GM12878 (cell line): ENCODE measurements around the gene TFR2. TPM values are rescaled to one million over a fixed set of nuclear protein-coding genes. Genes with fewer than 3 reads are reported as not detected.
A peak's percentile ranks its signal among the peaks of the same experiment; 100 is the strongest.

Source experiments
- ATAC-seq: fragments of 200-7000 bp; cut with Tn5 transposase; 3 replicates; pipeline ENCODE4 v1.9.1; 2020; ENCODE audit warnings: mild to moderate bottlenecking, moderate library complexity
- BruUV-seq: library from RNA; stranded (reverse); fragments of 400-500 nt; replicated peaks from 2 replicates; lab custom pipeline; 2021; lab: Mats Ljungman, UMichigan
- CTCF ChIA-PET: fragments of 300-600 bp; sonication (Branson Sonifier 250); formaldehyde crosslinking; extraction: SDS; loops from one replicate; lab custom pipeline; 2021; ENCODE audit warnings: inconsistent platforms; lab: Yijun Ruan, JAX
- POLR2A ChIA-PET: fragments of 350-600 bp; formaldehyde crosslinking; extraction: SDS; loops from one replicate; lab custom pipeline; 2021; ENCODE audit warnings: inconsistent platforms; lab: Charles Lee
- RAD21 ChIA-PET: fragments of 300-600 bp; sonication (Branson Sonifier 250); formaldehyde crosslinking; loops from one replicate; lab custom pipeline; 2023; ENCODE audit warnings: antibody characterized with exemption; ENCODE audit not compliant: unreplicated experiment; lab: Charles Lee
- SMC1A ChIA-PET: fragments of 300-600 bp; sonication (Branson Sonifier 250); formaldehyde crosslinking; loops from one replicate; lab custom pipeline; 2023; ENCODE audit not compliant: unreplicated experiment, uncharacterized antibody; lab: Charles Lee
- DNase-seq: peaks from one replicate; pipeline ENCODE4 v3.0.0-alpha.2; 2011; ENCODE audit warnings: low read depth, low spot score
- FAIRE-seq: peaks from 3 replicates; lab custom pipeline; 2011; peaks lifted over from hg19 to GRCh38; lab: Jason Lieb, UNC
- H2AFZ ChIP-seq: 2 replicates; pipeline ENCODE4 v1.6.0; 2011; ENCODE audit warnings: low read depth, low read length, control low read depth; ENCODE audit not compliant: control insufficient read depth
- H3K27ac ChIP-seq: 2 replicates; pipeline ENCODE4 v1.5.1; 2011; ENCODE audit warnings: control low read depth; ENCODE audit not compliant: control insufficient read depth, insufficient read depth
- H3K27me3 ChIP-seq, 2 experiments: replicated peaks in 1 of 2; 2 replicates each; pipeline versions ENCODE4 v1.6.0 to v1.6.1; 2011; ENCODE audit warnings: low read length in 1 of 2; ENCODE audit not compliant: control insufficient read depth in 2 of 2, insufficient read depth in 2 of 2
- H3K36me3 ChIP-seq, 2 experiments: 2 replicates each; pipeline ENCODE4 v1.5.1; 2011; ENCODE audit warnings: low read length in 1 of 2; ENCODE audit not compliant: control insufficient read depth in 2 of 2, insufficient read depth in 2 of 2
- H3K4me1 ChIP-seq: 2 replicates; pipeline ENCODE4 v1.6.1; 2011; ENCODE audit warnings: mild to moderate bottlenecking, low read length, moderate library complexity, mixed read lengths; ENCODE audit not compliant: control insufficient read depth, insufficient read depth
- H3K4me2 ChIP-seq: 2 replicates; pipeline ENCODE4 v1.6.0; 2011; ENCODE audit warnings: control low read depth; ENCODE audit not compliant: control insufficient read depth, insufficient read depth
- H3K4me3 ChIP-seq: fragments of 200-600 bp; sonication (generic); 2 replicates; pipeline ENCODE4 v1.5.1; 2016
- H3K79me2 ChIP-seq: 2 replicates; pipeline ENCODE4 v1.6.0; 2011; ENCODE audit warnings: low read length; ENCODE audit not compliant: control insufficient read depth, insufficient read depth
- H3K9ac ChIP-seq: 2 replicates; pipeline ENCODE4 v1.8.0; 2011; ENCODE audit warnings: low read length, control low read depth, mixed read lengths; ENCODE audit not compliant: control insufficient read depth, insufficient read depth
- H3K9me3 ChIP-seq: replicated peaks from 3 replicates; pipeline ENCODE4 v1.5.1; 2011; ENCODE audit warnings: mild to moderate bottlenecking, low read length; ENCODE audit not compliant: control insufficient read depth, insufficient read depth
- H4K20me1 ChIP-seq: 2 replicates; pipeline ENCODE4 v1.6.0; 2011; ENCODE audit not compliant: control insufficient read depth, insufficient read depth
- CEBPB ChIP-seq, 2 experiments: fragments of 150-350 bp in 1 of 2; IDR thresholded peaks; 2 replicates each; pipeline ENCODE4 v1.6.1; 2012 to 2014; ENCODE audit warnings: low read depth in 2 of 2, low read length in 2 of 2, borderline replicate concordance in 1 of 2, inconsistent platforms in 1 of 2
- IRF4 ChIP-seq: IDR thresholded peaks from 2 replicates; pipeline ENCODE4 v1.6.1; 2011; ENCODE audit warnings: low read depth, low read length
- KDM1A ChIP-seq: fragments of 200-600 bp; sonication (generic); IDR thresholded peaks from 2 replicates; pipeline ENCODE4 v1.6.1; 2016; ENCODE audit warnings: borderline replicate concordance
- MLLT1 ChIP-seq: fragments of 450-650 bp; IDR thresholded peaks from 2 replicates; pipeline ENCODE4 v1.6.1; 2016; ENCODE audit warnings: mild to moderate bottlenecking
- PML ChIP-seq: IDR thresholded peaks from 2 replicates; pipeline ENCODE4 v1.6.1; 2012; ENCODE audit warnings: low read length, inconsistent platforms
- POLR2A ChIP-seq: IDR thresholded peaks from 2 replicates; pipeline ENCODE4 v1.6.1; 2011; ENCODE audit warnings: low read depth, mild to moderate bottlenecking, low read length
- POLR2AphosphoS2 ChIP-seq: IDR thresholded peaks from 2 replicates; pipeline ENCODE4 v1.6.1; 2011; ENCODE audit warnings: low read depth, mild to moderate bottlenecking, low read length, improper control_type of control experiment, moderate library complexity
- POLR2AphosphoS5 ChIP-seq: IDR thresholded peaks from 2 replicates; pipeline ENCODE4 v1.6.1; 2011; ENCODE audit warnings: mild to moderate bottlenecking, low read length, inconsistent platforms
- WGBS: methylation state at CpG from one replicate; pipeline ENCODE4 v1.1.6; 2016; ENCODE audit warnings: low lambda C conversion rate; ENCODE audit not compliant: insufficient replicate concordance, insufficient coverage; ENCODE audit errors: missing lambda C conversion rate; 5-methylcytosine and 5-hydroxymethylcytosine counted together
- in situ Hi-C: fragments of 300-500 bp; cut with MboI; formaldehyde crosslinking; loops from 9 replicates; pipeline ENCODE4 v1.14.3; 2018; ENCODE audit warnings: mixed read lengths
- intact Hi-C: fragments of 100-400 bp; cut with micrococcal nuclease; formaldehyde crosslinking; loops from one replicate; pipeline ENCODE4 v1.14.2; 2022; ENCODE audit not compliant: unreplicated experiment
- polyA plus RNA-seq, 11 experiments: library from polyadenylated mRNA; depleted of rRNA in 4 of 11; unstranded in 6 of 11; stranded (reverse) in 5 of 11; fragments of >200 nt; fragmentation: Nextera tagmentation in 4 of 11; fragmentation: Illumina TruSeq in 1 of 11; extraction: Ambion mirVana in 4 of 11; extraction: Trizol in 1 of 11; gene quantifications; 1 replicate in 1 of 11; 2 replicates in 10 of 11; pipeline versions ENCODE4 v1.2.1 to v1.2.3, GENCODE V29; 2011 to 2016; ENCODE audit warnings: inconsistent platforms in 2 of 11, missing spikeins in 2 of 11, low read depth in 1 of 11
- total RNA-seq, 4 experiments: library from RNA; depleted of rRNA in 3 of 4; stranded (reverse); fragments of >200 nt in 3 of 4; fragmentation: Illumina TruSeq in 1 of 4; extraction: Trizol in 1 of 4; gene quantifications; 2 replicates each; pipeline versions ENCODE4 v1.2.1 to v1.2.3, GENCODE V29; 2013 to 2021

Gene TFR2
- total and polyA plus RNA-seq, 10 of the 15 experiments (the other 5 are each of a cell fraction or from before 2014, with no cell fraction given) = 0.30 to 7.2 (median 1.8) TPM

GRCh38 chr7:100679129-100679926, 38.0 kb upstream of the TFR2 start:
- WGBS = 81% methylated on average over 9 of the region's 13 CpGs
- ChIA-PET CTCF (interaction anchor here (6.3 kb wide), 1 partner anchor 12 kb away, joined by 57 read pairs; no protein-coding TSS in a partner anchor), POLR2A (interaction anchor here (0.5 to 0.6 kb wide), 3 partner anchors 16 to 517 kb away, joined by 3 to 5 read pairs (median 3); no protein-coding TSS in a partner anchor), RAD21 (interaction anchor here (0.7 kb wide), 2 partner anchors 26 to 576 kb away, joined by 3 read pairs; partner anchors contain the start of gene POP7), SMC1A (no interaction called here)
- peaks cover 17% of the 10 kb centered on the region for H3K79me2 ChIP-seq
- in situ Hi-C loops = loop anchor here (25.0 kb wide), 1 partner anchor 217 kb away; the partner anchor contains the start of gene SPACDR
- no peak overlapping the region for H3K9ac ChIP-seq
- intact Hi-C loops = no loop called here
- no peaks in the 10 kb centered on the region for H3K4me1 ChIP-seq
- no peak overlapping the region for H3K27ac ChIP-seq
- ATAC-seq = no peak
- no peaks in the 10 kb centered on the region for H3K9me3 ChIP-seq
- FAIRE-seq = no peak
- no peak overlapping the region for H3K4me3 ChIP-seq
- H3K36me3 ChIP-seq = peaks cover 4 to 45% of the 10 kb centered on the region in 2 experiments; a peak in 3 of 4 replicates
- TF ChIP-seq KDM1A (no peak), POLR2A (peak; percentile 46)
- no peaks in the 10 kb centered on the region for H3K27me3 ChIP-seq
- H3K4me2 ChIP-seq = no peak overlapping the region
- BruUV-seq = no TSS peak
- 0 out of 2 replicates have a peak, but pooled peaks cover 3% of the 10 kb centered on the region for H4K20me1 ChIP-seq
- H2AFZ ChIP-seq = no peak overlapping the region
- DNase-seq = no peak

DNA sequence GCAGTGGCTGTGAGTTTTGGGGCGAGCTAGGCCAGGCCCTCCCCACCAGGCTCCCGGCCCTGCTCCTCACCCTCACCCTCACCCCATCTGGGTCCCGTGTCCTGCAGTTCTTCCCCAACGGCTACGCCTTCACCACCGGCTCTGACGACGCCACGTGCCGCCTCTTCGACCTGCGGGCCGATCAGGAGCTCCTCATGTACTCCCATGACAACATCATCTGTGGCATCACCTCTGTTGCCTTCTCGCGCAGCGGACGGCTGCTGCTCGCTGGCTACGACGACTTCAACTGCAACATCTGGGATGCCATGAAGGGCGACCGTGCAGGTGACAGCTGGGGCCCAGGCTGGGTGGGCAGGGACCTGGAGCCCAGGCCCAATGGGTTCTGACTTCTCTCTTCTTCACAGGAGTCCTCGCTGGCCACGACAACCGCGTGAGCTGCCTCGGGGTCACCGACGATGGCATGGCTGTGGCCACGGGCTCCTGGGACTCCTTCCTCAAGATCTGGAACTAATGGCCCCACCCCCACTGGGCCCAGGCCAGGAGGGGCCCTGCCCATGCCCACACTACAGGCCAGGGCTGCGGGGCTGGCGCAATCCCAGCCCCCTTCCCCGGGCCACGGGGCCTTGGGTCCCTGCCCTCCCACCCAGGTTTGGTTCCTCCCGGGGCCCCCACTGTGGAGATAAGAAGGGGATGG, 37.1 kb upstream of the TFR2 start:
- FAIRE-seq (no peak), DNase-seq (no peak), ATAC-seq (no peak)
- ChIA-PET POLR2A (no interaction called here), SMC1A (interaction anchor here (1.1 kb wide), 1 partner anchor 197 kb away, joined by 3 read pairs; no protein-coding TSS in a partner anchor), RAD21 (no interaction called here), CTCF (interaction anchor here (6.3 kb wide), 1 partner anchor 12 kb away, joined by 57 read pairs; no protein-coding TSS in a partner anchor)
- H4K20me1 ChIP-seq = 0 out of 2 replicates have a peak, but pooled peaks cover 3% of the 10 kb centered on the region
- H3K4me2 ChIP-seq = no peak overlapping the region
- intact Hi-C loops (no loop called here), in situ Hi-C loops (loop anchor here (25.0 kb wide), 1 partner anchor 216 kb away; the partner anchor contains the start of gene SPACDR)
- no peaks in the 10 kb centered on the region for H3K27me3 ChIP-seq
- no peak overlapping the region for H3K4me3 ChIP-seq
- BruUV-seq = TSS peak; percentile 63
- H3K36me3 ChIP-seq = peaks cover 4 to 44% of the 10 kb centered on the region in 2 experiments; a peak in 3 of 4 replicates
- no peak overlapping the region for H3K27ac ChIP-seq
- 91% methylated on average over 35 of the region's 35 CpGs for WGBS
- no peak overlapping the region for H2AFZ ChIP-seq
- H3K9ac ChIP-seq = no peak overlapping the region
- no peaks in the 10 kb centered on the region for H3K9me3 ChIP-seq
- TF ChIP-seq CEBPB (IDR thresholded peaks at IDR 0.05; ENCODE audit: borderline replicate concordance in 1 of 2, low read depth in 2 of 2, low read length in 2 of 2) (no peak), PML (0 out of 2 replicates have a peak, but pooled peaks have one; percentile 16), MLLT1 (peak; percentile 19; the same call in 1 of the 2 replicates), POLR2AphosphoS5 (peak; percentile 51; the same call in 1 of the 2 replicates), POLR2AphosphoS2 (peak; percentile 62; the same call in 1 of the 2 replicates), IRF4 (no peak), POLR2A (peak; percentile 73; the same call in 1 of the 2 replicates)
- H3K4me1 ChIP-seq = no peaks in the 10 kb centered on the region
- peaks cover 24% of the 10 kb centered on the region for H3K79me2 ChIP-seq
